ENCODE data around the gene DGKQ. TPM values are rescaled to one million over a fixed set of nuclear protein-coding genes. Genes with fewer than 3 reads are reported as not detected.
A peak's percentile ranks its signal among the peaks of the same experiment; 100 is the strongest.
"Not testable (repeated sequence)": the region's sequence is repeated elsewhere in the genome, so short reads cannot be mapped to it uniquely, and the experiment has no call there.

Gene DGKQ
- total RNA-seq, 2 donors from 2014 or later, result 8.8 to 12.0 TPM

DNA sequence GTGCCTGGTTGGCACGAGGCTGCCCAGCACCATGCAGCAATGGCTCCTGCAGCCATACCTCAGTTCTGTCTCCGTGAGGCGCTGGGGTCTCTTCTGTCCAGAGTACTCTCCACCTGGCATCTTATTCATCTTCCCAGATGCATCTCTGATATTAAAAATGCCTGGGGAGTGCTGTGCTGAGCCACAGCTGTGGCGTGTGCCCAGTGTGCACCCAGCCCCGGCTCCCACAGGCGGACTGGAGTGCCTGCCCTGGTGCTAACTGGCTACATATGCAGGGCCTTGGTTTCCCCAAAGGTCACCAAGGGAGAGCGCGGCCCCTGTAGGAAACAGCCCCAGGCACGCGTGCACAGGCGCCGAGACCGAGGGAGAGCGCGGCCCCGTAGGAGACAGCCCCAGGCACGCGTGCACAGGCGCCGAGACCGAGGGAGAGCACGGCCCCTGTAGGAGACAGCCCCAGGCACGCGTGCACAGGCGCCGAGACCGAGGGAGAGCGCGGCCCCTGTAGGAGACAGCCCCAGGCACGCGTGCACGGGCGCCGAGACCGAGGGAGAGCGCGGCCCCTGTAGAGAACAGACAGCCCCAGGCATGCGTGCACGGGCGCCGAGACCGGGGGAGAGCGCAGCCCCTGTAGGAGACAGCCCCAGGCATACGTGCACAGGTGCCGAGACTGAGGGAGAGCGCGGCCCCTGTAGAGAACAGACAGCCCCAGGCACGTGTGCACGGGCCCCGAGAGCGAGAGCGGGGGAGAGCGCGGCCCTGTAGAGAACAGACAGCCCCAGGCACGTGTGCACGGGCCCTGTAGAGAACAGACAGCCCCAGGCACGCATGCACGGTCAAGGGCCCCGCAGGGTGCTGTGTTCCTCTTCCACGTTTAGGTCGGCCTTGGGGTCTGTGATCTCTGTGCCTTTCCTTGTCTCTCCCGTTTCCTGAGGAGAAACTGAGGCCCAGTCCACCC lies 26.6 kb downstream of the DGKQ start:
- DNase-seq (no peak), ATAC-seq (replicated peaks in 1 of 2) (no peak)
- H3K27me3 Mint-ChIP-seq (ENCODE audit: low read depth), result no peaks in the 10 kb centered on the region
- H3K27ac Mint-ChIP-seq, result no peak overlapping the region
- H3K36me3 Mint-ChIP-seq (ENCODE audit: insufficient read depth in 2 of 2), result no peaks in the 10 kb centered on the region
- H3K4me1 Mint-ChIP-seq (ENCODE audit: low read depth), result no peaks in the 10 kb centered on the region
- no peak overlapping the region for H3K4me3 Mint-ChIP-seq
- no peaks in the 10 kb centered on the region for H3K9me3 Mint-ChIP-seq

DNA sequence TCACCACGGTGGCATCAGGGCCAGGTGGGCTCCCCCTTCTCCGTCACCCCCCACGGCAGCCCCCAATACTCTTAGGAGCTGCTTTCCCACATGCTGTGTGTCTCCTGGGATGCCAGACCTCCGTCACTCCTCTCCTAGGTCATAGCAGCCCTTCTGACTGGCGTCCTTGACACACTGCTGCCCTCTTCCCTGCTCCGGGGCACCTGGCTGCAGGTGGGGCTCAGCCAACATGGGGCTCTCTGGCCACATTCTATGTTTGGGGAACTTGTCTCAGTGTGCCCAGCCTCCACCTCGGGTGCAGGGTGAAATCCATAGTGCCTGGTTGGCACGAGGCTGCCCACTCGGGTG lies 27.3 kb downstream of the DGKQ start:
- Mint-ChIP-seq H3K9me3 (no peaks in the 10 kb centered on the region), H3K36me3 (ENCODE audit: insufficient read depth in 2 of 2) (no peaks in the 10 kb centered on the region), H3K4me3 (no peak overlapping the region), H3K27me3 (ENCODE audit: low read depth) (no peaks in the 10 kb centered on the region), H3K4me1 (ENCODE audit: low read depth) (no peaks in the 10 kb centered on the region), H3K27ac (no peak overlapping the region)
- DNase-seq, result no peak
- ATAC-seq (replicated peaks in 1 of 2), result no peak

DNA sequence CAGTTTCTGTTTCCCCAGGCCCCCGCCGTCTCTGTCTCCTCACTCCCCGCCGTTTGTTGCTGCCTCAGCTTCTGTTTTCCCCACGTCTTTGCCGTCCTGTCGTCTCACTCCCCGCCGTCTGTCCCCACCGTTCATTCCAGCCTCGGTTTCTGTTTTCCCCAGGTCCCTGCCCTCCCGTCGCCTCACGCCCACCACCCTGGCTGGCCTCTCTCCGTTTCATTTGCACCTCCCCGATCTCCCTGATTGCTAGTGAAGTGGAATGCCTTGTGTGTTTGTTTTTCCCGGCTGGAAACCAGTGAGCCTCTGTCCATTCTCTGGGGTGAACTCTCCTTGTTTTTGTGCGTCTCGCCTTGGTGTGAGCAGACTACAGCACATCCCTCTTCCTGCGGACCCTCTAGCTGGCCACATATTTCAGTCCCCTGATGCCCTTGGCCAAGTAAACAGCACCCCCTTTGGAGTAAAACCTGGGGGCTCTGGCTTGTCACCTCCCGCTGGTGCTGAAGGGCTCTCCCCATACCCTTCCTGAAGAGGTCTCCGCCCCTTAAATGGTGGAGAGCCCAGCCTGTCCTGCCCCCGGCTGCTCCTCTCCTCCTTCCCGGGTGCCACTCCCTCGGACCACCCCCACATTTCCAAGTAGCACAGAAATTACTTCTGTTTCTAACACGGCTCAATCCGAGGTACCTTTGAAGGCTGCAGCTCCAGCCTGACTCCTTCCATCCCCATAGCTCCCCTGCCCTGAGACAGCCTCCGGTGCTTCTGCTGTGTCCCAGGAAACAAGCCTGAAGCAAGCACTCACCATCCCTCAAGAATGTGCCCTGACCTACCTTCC lies 27.9 kb downstream of the DGKQ start:
- Mint-ChIP-seq H3K4me1 (ENCODE audit: low read depth) (no peaks in the 10 kb centered on the region), H3K36me3 (ENCODE audit: insufficient read depth in 2 of 2) (no peaks in the 10 kb centered on the region), H3K9me3 (no peaks in the 10 kb centered on the region), H3K27me3 (ENCODE audit: low read depth) (no peaks in the 10 kb centered on the region), H3K4me3 (no peak overlapping the region), H3K27ac (no peak overlapping the region)
- no peak for ATAC-seq (replicated peaks in 1 of 2)
- DNase-seq, result no peak

DNA sequence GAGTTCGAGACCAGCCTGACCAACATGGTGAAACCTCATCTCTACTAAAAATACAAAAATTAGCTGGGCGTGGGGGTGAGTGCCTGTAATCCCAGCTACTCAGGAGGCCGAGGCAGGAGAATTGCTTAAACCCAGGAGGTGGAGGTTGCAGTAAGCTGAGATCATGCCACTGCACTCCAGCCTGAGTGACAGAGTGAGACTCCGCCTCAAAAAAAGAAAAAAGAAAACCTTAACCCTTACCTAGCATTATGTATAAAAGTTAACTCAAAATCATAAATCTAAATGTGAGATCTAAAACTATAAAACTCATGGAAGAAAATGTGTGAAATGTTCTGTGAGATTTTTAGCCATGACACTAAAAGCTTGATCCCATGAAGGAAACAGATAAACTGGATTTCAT lies 33.9 kb downstream of the DGKQ start:
- not testable (repeated sequence) for DNase-seq; H3K27ac Mint-ChIP-seq; H3K9me3 Mint-ChIP-seq; H3K27me3 Mint-ChIP-seq (ENCODE audit: low read depth); H3K4me3 Mint-ChIP-seq; ATAC-seq (replicated peaks in 1 of 2); H3K36me3 Mint-ChIP-seq (ENCODE audit: insufficient read depth in 2 of 2)
- peaks cover 13% of the 10 kb centered on the region for H3K4me1 Mint-ChIP-seq (ENCODE audit: low read depth)

DNA sequence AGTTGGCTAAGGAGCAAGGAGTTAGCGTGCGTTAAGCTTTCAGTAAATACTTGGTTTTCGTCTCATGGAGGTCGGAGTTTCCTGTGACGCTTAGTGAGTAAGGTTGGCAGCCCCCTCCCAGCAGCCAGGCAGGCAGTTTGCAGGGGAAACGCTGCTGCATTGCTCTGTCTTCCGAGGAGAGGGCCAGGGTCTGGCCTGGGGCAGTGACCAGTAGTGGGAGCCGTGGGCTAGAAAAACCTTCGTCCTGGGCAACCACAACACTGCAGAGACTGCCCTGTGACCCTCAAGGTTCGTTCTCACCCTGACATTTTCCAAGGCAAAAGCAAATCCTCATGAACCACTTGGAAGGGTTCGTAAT lies 40.7 kb downstream of the DGKQ start:
- Mint-ChIP-seq H3K4me3 (peak overlapping the region; percentile 94 to 96), H3K27ac (peak overlapping the region; percentile 94), H3K9me3 (no peaks in the 10 kb centered on the region), H3K4me1 (ENCODE audit: low read depth) (peaks cover 48% of the 10 kb centered on the region), H3K36me3 (ENCODE audit: insufficient read depth in 2 of 2) (peaks cover 4% of the 10 kb centered on the region in 2 donors), H3K27me3 (ENCODE audit: low read depth) (no peaks in the 10 kb centered on the region)
- DNase-seq (no peak), ATAC-seq (replicated peaks in 1 of 2) (peak; percentile 11 to 12)

DNA sequence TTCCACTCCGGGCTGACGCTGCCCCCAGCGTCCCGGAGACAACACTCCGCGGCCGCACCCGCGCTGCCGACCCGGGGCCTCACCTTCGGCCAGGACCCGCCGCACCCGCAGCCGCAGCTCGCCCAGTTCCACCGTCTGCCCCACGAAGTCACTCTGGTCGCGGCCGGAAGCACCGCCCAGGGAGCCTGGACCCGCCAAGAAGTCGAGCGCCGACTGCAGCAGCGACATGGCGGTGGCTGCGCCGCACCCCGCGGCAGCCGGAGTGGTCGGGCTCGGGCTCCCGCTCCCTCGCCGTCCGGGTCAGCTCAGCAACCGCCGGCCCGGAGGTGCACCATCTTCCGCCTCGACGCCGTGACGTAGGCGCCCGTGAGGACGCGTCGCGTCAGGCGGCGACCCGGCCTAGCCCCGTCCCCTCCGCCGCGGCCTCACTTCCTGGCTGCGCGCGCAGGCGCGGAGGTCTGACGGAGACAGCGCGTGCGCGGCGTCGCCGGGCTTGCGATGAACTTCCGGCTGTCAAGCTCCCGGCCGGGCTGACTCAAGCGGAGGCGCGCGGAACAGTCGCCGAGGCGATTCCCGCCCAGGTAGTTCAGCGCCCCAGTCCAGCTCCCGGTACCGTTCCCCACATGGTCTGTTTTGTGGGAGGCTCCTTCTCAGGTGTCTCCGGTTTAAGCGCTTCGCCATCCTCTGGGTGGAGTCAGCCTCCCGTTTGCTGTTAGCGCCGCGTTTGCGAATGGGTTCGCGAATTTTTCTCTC lies 41.2 kb downstream of the DGKQ start, which contains the start of the genes GAK and TMEM175:
Gene GAK (minus strand): TSS at position 357 of the 753 bp plus-strand sequence. CDS start 129 bp downstream, at position 228.
Gene TMEM175 (plus strand): TSS at position 501 of the 753 bp plus-strand sequence. CDS start 15,280 bp downstream, outside the sequence.
- Mint-ChIP-seq H3K27me3 (ENCODE audit: low read depth) (no peaks in the 10 kb centered on the region), H3K36me3 (ENCODE audit: insufficient read depth in 2 of 2) (peaks cover 4% of the 10 kb centered on the region in 2 donors), H3K4me3 (peak within 1 kb of the TSS; percentile 94 to 96), H3K9me3 (no peaks in the 10 kb centered on the region), H3K27ac (peak within 1 kb of the TSS; percentile 94), H3K4me1 (ENCODE audit: low read depth) (peaks cover 48% of the 10 kb centered on the region)
- DNase-seq (peak; percentile 97 to 99), ATAC-seq (replicated peaks in 1 of 2) (peak; percentile 96 to 98)

DNA sequence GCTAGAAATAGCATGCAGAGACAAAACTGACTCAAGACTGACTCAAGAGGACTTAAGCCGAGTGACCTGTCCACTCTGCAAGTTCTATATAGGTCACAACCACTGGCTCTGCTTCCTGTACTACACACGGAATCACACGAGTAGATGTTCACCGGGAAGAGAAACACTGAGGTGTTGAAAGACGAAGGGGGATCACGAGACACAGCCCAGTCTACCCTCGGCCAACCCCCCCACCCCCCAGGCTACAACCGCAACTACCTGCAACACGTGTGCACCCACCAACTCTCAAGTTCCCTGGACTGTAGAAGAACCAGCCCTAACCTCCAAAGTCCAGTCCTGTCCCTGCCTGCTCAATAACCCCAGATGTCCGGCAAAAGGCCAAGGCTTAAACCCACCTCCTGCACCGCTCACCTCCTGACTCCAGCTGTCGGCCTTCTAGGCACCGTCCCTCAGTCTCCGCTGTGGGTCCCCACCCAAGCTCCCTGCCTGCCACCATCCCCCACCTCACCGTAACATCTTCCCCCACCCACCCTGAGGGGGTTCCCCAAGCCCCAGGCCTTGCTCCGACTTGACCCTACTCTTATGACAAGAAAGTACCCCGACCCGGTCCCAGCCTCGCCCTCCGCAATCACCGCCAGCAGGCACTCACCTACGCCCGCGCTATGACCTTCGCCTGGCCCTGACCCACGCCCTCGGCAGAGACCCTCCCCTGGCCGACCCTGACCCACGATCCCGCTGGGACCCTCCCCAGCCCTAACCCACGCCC lies 42.0 kb downstream of the DGKQ start:
- DNase-seq (peak; percentile 19 to 25), ATAC-seq (replicated peaks in 1 of 2) (peak in 1 of 2 donors; percentile 3)
- H3K9me3 Mint-ChIP-seq, result no peaks in the 10 kb centered on the region
- peaks cover 48% of the 10 kb centered on the region for H3K4me1 Mint-ChIP-seq (ENCODE audit: low read depth)
- H3K36me3 Mint-ChIP-seq (ENCODE audit: insufficient read depth in 2 of 2), result peaks cover 4% of the 10 kb centered on the region in 2 donors
- H3K27ac Mint-ChIP-seq, result peak overlapping the region; percentile 94
- peak overlapping the region; percentile 94 to 96 for H3K4me3 Mint-ChIP-seq
- H3K27me3 Mint-ChIP-seq (ENCODE audit: low read depth), result no peaks in the 10 kb centered on the region

DNA sequence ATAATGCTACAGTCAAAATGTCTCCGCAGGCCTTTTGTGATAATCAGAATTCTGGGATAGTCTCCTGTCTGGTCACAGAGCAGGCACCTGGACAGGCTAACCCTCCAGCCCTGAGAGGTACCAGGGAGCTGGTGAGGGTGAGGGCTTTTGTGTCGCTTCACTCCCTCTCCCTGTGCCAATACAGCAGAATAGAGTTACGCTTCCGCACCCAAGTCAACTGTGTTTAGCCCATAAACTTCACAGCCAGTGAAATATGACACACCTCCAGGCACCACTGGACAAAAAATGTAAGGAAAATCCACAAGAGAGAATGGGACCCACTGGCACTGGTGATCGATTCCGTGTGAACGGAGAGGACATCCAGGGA lies 42.6 kb downstream of the DGKQ start:
- peaks cover 4% of the 10 kb centered on the region in 2 donors for H3K36me3 Mint-ChIP-seq (ENCODE audit: insufficient read depth in 2 of 2)
- H3K4me3 Mint-ChIP-seq, result peak overlapping the region; percentile 94 to 96
- H3K27ac Mint-ChIP-seq, result peak overlapping the region; percentile 94
- H3K4me1 Mint-ChIP-seq (ENCODE audit: low read depth), result peaks cover 49% of the 10 kb centered on the region
- ATAC-seq (replicated peaks in 1 of 2) (no peak), DNase-seq (no peak)
- no peaks in the 10 kb centered on the region for H3K27me3 Mint-ChIP-seq (ENCODE audit: low read depth)
- no peaks in the 10 kb centered on the region for H3K9me3 Mint-ChIP-seq

DNA sequence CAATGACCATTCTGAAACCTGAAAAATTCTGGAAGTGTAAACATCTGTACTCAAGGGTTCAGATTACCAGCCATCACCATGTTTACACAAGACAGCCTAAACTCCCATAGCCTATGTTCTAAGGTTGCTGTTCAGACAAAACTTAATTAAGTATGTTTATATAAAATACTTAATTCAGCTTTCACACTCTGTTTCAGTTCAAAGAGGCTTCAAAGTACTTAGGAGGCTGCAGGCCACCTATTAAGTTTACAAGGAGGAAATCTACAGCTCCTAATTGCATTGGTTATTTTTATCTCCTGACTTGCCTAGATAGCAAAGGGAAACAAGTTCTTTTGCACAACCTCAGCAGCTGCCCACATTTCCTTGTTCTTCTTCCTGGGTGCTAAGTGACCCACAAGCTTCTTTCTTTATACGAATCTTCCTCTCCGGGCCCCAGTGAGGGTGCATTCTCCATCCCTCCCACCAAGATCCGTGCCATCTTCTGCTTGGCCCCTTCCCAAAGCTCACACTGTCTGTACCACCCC lies 43.3 kb downstream of the DGKQ start:
- peaks cover 56% of the 10 kb centered on the region for H3K4me1 Mint-ChIP-seq (ENCODE audit: low read depth)
- no peak for ATAC-seq (replicated peaks in 1 of 2)
- DNase-seq, result no peak

DNA sequence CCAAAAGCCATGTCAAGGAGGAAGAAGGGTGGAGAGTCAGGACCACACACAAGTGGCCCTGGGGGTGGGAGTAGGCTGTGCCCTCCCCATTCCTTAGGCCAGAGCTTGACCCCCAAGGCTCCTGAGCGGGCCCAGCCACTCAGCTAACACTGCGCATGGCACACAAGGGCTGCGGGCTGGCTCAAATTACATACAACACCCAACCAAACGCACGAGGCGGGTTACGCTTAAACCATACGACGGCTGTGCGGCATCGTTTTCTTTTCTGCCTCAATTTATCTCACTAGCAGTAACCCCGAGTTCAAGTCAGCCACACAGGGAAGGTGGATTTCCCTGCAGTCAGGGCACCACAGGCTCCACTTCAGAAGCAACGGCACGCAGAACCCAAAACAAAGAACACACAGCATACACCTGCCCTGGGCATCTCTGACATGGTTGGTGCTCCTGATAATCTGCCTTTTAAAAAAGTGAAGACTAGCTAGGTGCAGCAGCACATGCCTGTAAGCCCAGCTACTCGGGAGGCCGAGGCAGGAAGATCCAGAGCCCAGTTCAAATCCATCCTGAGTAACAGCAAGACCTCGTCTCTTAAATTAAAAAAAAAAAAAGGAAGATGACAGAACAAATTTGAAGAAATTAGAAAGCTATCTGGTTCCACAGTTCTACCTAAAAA lies 44.1 kb downstream of the DGKQ start:
- Mint-ChIP-seq H3K4me1 (ENCODE audit: low read depth) (peaks cover 60% of the 10 kb centered on the region), H3K4me3 (peak overlapping the region; percentile 34 to 50), H3K36me3 (ENCODE audit: insufficient read depth in 2 of 2) (peaks cover 4% of the 10 kb centered on the region in 2 donors), H3K27me3 (ENCODE audit: low read depth) (no peaks in the 10 kb centered on the region), H3K27ac (no peak overlapping the region), H3K9me3 (no peaks in the 10 kb centered on the region)
- DNase-seq (no peak), ATAC-seq (replicated peaks in 1 of 2) (no peak)

More for the DNA sequence above, 43.3 kb downstream of the DGKQ start:
- peaks cover 4% of the 10 kb centered on the region in 2 donors for H3K36me3 Mint-ChIP-seq (ENCODE audit: insufficient read depth in 2 of 2)
- peak overlapping the region; percentile 94 to 96 for H3K4me3 Mint-ChIP-seq
- no peaks in the 10 kb centered on the region for H3K27me3 Mint-ChIP-seq (ENCODE audit: low read depth)
- H3K9me3 Mint-ChIP-seq, result no peaks in the 10 kb centered on the region
- peak overlapping the region; percentile 94 for H3K27ac Mint-ChIP-seq

DNA sequence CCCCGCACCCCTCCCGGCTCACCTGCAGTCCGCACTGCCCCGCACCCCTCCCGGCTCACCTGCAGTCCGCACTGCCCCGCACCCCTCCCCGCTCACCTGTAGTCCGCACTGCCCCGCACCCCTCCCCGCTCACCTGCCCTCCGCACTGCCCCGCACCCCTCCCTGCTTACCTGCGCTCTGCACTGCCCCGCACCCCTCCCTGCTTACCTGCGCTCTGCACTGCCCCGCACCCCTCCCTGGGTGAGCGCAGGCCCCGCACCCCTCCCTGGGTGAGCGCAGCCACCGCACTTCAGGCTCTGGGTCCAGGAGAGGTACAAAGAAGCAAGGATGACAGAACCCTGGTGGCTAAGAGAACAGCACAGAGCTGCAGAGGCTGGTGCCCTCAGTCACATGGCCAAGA lies 45.8 kb downstream of the DGKQ start:
- not testable (repeated sequence) for H3K27me3 Mint-ChIP-seq (ENCODE audit: low read depth); H3K4me3 Mint-ChIP-seq; H3K9me3 Mint-ChIP-seq; H3K36me3 Mint-ChIP-seq (ENCODE audit: insufficient read depth in 2 of 2); ATAC-seq (replicated peaks in 1 of 2); H3K27ac Mint-ChIP-seq; DNase-seq
- H3K4me1 Mint-ChIP-seq (ENCODE audit: low read depth), result peaks cover 73% of the 10 kb centered on the region
